RWPE2 (cell line): ENCODE data around the gene POLH.

Experiments
- ATAC-seq: fragments of 200-7000 bp; cut with Tn5 transposase; 3 replicates; pipeline ENCODE4 v1.9.1; 2021; ENCODE audit warnings: low read depth
- DNase-seq: peaks from one replicate; pipeline ENCODE4 v3.0.0-alpha.2; 2020; ENCODE audit warnings: low spot score
- H3K27ac ChIP-seq: fragments of 450-650 bp; 2 replicates; pipeline ENCODE4 v1.5.1; 2017; ENCODE audit warnings: mild to moderate bottlenecking; ENCODE audit not compliant: poor library complexity, severe bottlenecking
- H3K27me3 ChIP-seq: fragments of 250-450 bp; sonication (Bioruptor Pico); 2 replicates; pipeline ENCODE4 v1.5.1; 2021; ENCODE audit warnings: mild to moderate bottlenecking, moderate library complexity; ENCODE audit not compliant: insufficient read depth, poor library complexity, severe bottlenecking
- H3K36me3 ChIP-seq: fragments of 250-450 bp; sonication (Bioruptor Pico); 2 replicates; pipeline ENCODE4 v1.5.1; 2020; ENCODE audit warnings: low read depth, mild to moderate bottlenecking, moderate library complexity
- H3K4me1 ChIP-seq: fragments of 250-450 bp; sonication (Bioruptor Pico); 2 replicates; pipeline ENCODE4 v1.5.1; 2021; ENCODE audit warnings: mild to moderate bottlenecking, moderate library complexity; ENCODE audit not compliant: insufficient read depth, poor library complexity, severe bottlenecking
- H3K4me3 ChIP-seq: fragments of 250-450 bp; sonication (Bioruptor Pico); 2 replicates; pipeline ENCODE4 v1.5.1; 2021; ENCODE audit warnings: mild to moderate bottlenecking, moderate library complexity; ENCODE audit not compliant: severe bottlenecking
- H3K9me3 ChIP-seq: fragments of 250-450 bp; sonication (Bioruptor Pico); 2 replicates; pipeline ENCODE4 v1.5.1; 2021; ENCODE audit warnings: mild to moderate bottlenecking, moderate library complexity; ENCODE audit not compliant: severe bottlenecking
- CTCF ChIP-seq: fragments of 450-650 bp; IDR thresholded peaks from one replicate; pipeline ENCODE4 v1.5.1; 2017; ENCODE audit warnings: mild to moderate bottlenecking, moderate library complexity; ENCODE audit not compliant: poor library complexity, severe bottlenecking

The POLH gene

GRCh38 chr6:43600595-43600994, 24.6 kb downstream of the POLH start:
- Histone ChIP-seq H3K4me3 (no peak overlapping the region), H3K27me3 (no peaks in the 10 kb centered on the region), H3K36me3 (peaks cover 69% of the 10 kb centered on the region), H3K9me3 (no peaks in the 10 kb centered on the region), H3K4me1 (no peaks in the 10 kb centered on the region), H3K27ac (no peak overlapping the region)
- DNase-seq (no peak), ATAC-seq (no peak)
- TF ChIP-seq CTCF, result no peak

DNA sequence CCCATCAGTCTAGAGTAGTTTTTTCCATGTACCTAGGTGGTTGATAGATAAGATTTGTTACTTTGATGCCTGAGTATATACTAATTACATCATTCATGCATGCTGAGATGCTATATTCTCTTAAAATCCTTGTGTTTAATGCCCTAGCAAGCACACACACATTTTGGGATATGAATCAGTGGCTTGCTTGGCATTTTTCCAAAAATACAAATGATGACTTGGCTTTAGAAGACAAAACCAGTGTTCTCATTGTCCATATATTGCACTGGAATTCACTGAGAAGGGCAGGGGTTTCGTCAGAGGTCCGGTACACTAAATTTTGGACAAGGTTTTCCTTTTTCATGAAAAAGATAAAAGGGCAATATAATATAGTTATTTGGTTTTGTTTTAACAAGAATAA, 28.2 kb downstream of the POLH start:
- H3K4me1 ChIP-seq, result no peaks in the 10 kb centered on the region
- TF ChIP-seq CTCF, result no peak
- no peak for DNase-seq
- no peak overlapping the region for H3K27ac ChIP-seq
- ATAC-seq, result peak; percentile 77
- no peak overlapping the region for H3K4me3 ChIP-seq
- no peaks in the 10 kb centered on the region for H3K9me3 ChIP-seq
- H3K36me3 ChIP-seq, result peaks cover 82% of the 10 kb centered on the region
- H3K27me3 ChIP-seq, result no peaks in the 10 kb centered on the region

DNA sequence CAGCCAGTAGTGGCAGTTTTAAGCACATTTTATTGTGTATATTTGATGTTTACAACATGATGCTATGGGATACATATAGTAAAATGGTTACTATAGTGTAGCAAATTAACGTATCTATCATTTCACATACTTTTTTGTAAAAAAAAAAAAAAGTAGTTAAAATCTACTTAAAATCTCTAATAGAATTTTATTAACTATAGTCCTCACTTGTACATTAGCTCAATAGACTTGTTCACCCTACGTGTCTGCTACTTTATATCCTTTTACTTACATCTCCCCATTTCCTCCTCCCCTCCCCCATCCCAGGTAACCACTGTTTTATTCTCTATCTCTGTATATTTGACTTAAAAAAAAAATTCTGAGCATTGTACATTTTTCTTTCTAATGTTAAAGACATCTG, 30.0 kb downstream of the POLH start:
- no peak for DNase-seq
- no peaks in the 10 kb centered on the region for H3K27me3 ChIP-seq
- no peak for TF ChIP-seq CTCF
- no peak overlapping the region for H3K27ac ChIP-seq
- no peaks in the 10 kb centered on the region for H3K4me1 ChIP-seq
- ATAC-seq, result no peak
- H3K36me3 ChIP-seq, result peaks cover 91% of the 10 kb centered on the region
- H3K4me3 ChIP-seq, result no peak overlapping the region
- no peaks in the 10 kb centered on the region for H3K9me3 ChIP-seq

DNA sequence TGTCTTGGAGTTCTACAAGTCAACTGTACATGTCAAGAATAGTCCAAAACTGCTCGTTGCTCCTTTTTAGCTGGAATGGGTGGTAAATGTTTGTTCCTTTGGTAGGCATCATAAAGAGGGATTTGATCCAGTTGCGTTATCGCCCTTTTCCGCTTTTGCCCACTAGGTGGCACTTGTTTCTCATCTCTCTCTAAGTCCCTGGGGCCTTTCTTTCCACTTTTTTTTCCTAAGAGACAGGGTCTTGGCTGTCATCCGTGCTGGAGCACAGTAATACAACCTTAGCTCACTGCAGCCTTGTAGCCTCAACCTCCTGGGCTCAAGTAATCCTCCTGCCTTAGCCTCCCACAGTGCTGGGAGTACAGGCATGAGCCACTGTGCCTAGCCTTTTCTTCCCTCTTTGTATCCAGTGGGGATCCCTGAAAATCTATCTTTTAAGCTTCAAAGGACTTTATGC, 32.4 kb downstream of the POLH start:
- DNase-seq (no peak), ATAC-seq (peak; percentile 59)
- Histone ChIP-seq H3K4me3 (no peak overlapping the region), H3K36me3 (peaks cover 97% of the 10 kb centered on the region), H3K4me1 (no peaks in the 10 kb centered on the region), H3K27me3 (no peaks in the 10 kb centered on the region), H3K9me3 (no peaks in the 10 kb centered on the region), H3K27ac (no peak overlapping the region)
- TF ChIP-seq CTCF, result peak; percentile 90

DNA sequence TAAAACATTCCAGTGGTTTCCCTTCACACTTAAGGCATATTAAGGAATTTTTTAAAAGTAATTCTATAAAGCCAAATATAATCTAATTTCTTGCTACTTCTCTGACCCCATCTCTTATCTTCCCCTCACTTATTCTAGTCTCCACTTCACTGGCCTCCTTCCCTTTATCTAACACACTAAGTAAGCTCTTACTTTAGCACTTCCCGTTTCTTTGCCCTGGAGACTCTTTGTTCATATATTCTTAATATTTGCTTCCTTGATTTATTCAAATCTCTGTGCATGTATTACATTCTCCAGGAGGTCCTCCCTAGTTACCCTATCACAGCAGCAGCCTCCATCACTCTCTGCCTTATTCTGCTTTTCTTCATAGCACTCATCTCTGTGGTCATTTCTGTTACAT, 32.8 kb downstream of the POLH start:
- Histone ChIP-seq H3K36me3 (peaks cover 97% of the 10 kb centered on the region), H3K4me1 (no peaks in the 10 kb centered on the region), H3K27ac (no peak overlapping the region), H3K27me3 (no peaks in the 10 kb centered on the region), H3K9me3 (no peaks in the 10 kb centered on the region), H3K4me3 (no peak overlapping the region)
- ATAC-seq (no peak), DNase-seq (no peak)
- TF ChIP-seq CTCF, result peak; percentile 3
